ENCODE measurements around the gene GPR25.

GPR25 gene

DNA sequence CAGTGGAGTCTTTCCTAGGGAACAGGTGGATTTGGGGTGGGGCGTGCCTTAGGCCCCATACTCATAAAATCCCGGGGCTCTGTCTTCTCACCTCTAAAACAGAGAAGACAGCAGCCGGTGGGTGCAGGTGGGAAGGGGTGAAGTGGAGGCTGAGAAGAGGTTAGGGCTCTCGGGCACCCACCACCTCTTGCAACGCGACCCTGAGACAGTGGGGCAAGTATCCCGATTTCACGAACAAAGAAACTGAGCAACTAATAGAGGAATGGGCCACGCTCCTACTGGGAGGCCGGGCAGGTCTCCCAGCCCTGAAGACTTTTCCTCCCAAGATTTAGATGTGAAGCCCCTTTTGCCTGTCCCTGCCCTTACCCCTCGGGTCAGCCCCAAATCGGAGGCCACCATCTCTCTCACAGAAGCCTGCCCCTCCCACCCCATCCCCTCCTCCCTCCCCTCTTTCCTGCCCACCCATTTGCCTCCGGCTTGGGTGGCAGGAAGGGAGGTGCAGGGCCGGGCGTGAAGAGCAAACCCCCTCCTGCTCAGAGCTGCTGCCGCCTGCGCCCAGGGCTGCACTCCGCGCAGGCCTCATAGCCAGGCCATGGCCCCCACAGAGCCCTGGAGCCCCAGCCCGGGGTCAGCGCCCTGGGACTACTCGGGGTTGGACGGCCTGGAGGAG lies at the start of gene GPR25:
Gene GPR25, plus strand, starts transcription at position 536 of the 670 bp plus-strand sequence. Its CDS starts 57 bp downstream, at position 593.
- DNase-seq (ENCODE audit: low read depth in 2 of 2): no peak

- DNase-seq (ENCODE audit: low read depth in 2 of 2): no peak
Observed at GRCh38 chr1:200831091-200831490, 41.7 kb upstream of the GPR25 start.

DNA sequence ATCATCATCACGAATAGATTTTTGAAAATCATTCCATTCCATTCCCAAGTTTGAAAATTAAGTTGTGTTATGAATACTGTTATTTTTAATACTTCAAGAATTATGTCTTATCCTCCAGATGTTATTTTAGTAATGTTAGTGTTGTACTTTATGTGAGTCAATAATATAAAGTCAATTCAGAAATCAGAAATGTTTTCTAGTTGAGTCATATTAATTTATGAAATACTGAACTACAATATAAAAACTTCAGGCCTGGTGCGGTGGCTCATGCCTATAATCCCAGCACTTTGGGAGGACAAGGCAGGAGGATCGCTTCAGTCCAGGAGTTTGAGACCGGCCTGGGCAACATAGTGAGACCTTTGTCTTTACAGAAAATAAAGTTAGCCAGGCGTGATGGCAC lies 38.4 kb upstream of the GPR25 start:
- DNase-seq (ENCODE audit: low read depth in 2 of 2): no peak

DNA sequence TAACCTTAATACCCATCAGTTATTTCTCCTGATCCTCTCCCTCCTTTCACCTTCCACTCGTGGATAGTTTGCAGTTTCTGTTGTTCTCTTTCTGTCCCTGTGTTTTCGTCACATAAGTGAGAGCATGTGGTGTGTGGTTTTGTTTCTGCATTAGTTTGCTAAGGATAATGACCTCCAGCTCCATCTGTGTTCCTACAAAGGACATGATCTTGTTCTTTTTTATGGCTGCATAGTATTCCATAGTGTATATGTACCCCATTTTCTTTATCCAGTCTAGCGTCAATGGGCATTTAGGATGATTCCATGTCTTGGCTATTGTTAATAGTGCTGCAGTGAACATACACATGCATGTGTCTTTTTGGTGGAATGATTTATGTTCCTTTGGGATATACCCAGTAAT lies 36.6 kb upstream of the GPR25 start:
- no peak for DNase-seq (ENCODE audit: low read depth in 2 of 2)

DNA sequence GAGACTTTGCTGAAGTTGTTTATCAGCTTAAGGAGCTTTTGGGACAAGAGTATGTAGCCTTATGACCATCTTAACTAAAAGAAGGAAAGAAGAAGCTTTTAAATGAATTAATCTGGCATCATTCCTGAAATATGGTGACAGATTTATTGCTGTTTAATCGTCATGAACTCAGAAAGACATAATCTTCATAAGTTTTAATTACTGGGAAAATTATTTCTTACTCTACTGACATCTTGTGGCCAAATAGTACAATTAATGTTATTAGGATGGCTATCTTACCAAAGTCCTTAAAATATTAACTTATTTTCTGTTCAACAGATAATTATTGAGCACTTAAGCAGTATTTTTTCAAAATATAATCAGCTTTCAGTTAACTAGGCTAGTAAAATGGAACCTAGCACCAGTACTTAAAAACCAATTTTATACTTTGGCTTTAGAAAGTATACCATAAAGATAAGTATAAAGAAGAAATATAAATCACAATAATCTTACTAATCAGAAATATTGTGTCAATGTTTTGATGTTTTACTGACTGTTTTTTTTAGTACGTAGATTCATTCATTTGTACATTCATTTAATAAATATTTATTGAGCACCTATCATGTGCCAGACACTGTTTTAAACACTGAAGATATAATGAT lies 34.7 kb upstream of the GPR25 start:
- DNase-seq (ENCODE audit: low read depth in 2 of 2): peak; percentile 8 to 9

DNA sequence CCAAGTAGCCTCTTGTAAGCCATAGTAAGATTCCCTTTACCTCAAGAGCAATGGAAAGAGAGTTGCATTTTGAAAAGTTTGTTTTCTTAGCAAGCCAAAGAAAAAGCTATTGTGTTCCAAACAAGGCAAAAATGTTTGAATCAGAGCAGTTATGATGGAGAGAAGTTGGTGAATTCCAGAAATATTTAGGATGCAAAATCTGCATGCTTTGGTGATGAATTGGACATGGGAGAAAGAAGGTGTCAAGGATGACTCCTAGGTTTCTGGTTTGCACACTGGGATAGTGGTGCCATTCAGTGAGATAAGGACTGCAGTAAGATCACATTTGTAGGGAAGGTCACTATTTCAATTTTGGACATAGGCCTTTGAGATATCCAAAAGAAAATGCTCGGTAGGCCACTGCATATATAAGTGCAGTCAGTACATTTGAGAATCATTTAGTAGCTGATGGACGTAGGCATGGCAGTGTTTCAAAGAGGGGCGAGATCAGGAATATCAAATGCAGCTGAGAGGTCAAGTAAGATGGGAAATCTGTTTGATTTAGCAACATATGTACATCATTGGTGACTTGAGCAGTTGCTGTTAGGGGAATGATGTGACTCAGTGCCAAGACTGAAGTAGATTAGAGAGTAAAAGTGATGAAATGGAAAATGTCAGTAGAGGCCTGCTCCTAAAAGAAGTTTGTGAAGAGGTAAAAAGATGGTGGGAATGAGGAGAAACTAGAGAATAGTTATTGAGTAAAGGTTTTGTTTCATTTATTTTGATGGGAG lies 33.9 kb upstream of the GPR25 start:
- peak; percentile 33 to 38 for DNase-seq (ENCODE audit: low read depth in 2 of 2)

- DNase-seq (ENCODE audit: low read depth in 2 of 2): no peak
Observed at GRCh38 chr1:200845360-200845759, 27.4 kb upstream of the GPR25 start.

- DNase-seq (ENCODE audit: low read depth in 2 of 2): no peak
Observed at GRCh38 chr1:200846398-200846797, 26.4 kb upstream of the GPR25 start.

GRCh38 chr1:200849430-200849829 lies 23.4 kb upstream of the GPR25 start:
- DNase-seq (ENCODE audit: low read depth in 2 of 2): no peak

- DNase-seq (ENCODE audit: low read depth in 2 of 2): no peak
Observed at GRCh38 chr1:200850554-200850953, 22.2 kb upstream of the GPR25 start.

GRCh38 chr1:200856716-200857357 lies 15.9 kb upstream of the GPR25 start:
- peak in 1 of 2 experiments; percentile 56 for DNase-seq (ENCODE audit: low read depth in 2 of 2)

- no peak for DNase-seq (ENCODE audit: low read depth in 2 of 2)
Observed at GRCh38 chr1:200857804-200858203, 15.0 kb upstream of the GPR25 start.

DNA sequence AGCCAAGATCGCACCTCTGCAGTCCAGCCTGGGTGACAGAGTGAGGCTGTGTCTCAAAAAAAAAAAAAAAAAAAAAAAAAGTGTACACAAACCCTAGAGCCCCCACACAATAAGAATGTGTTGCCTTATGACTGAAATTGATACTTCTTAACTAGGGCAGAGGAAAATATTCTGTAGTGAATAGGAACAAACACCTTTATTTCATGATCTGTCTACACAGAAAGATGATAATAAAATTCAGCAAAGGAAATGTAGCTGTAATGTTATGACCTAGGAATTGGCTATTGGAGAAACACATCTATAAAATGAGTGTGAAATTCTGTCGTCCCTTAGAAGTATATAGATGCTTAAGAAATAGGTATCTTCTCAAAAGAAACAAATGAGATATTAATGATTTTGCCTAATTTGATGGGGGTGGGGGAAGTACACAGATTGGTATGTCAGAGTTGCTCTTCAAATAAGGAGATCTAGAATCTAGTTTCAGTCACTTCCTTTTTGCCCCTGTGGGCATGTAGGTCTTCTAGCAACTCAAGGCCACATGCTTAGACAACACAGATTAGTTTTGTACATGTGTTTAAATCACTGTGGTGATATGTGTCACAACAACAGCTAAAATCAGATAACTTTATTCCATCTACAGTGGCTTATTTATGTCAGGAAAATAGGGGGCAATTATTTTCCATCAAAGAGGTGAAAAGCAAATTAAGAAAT lies 10.7 kb upstream of the GPR25 start:
- no peak for DNase-seq (ENCODE audit: low read depth in 2 of 2)

- no peak for DNase-seq (ENCODE audit: low read depth in 2 of 2)
Observed at GRCh38 chr1:200862713-200863415, 9.9 kb upstream of the GPR25 start.

- no peak for DNase-seq (ENCODE audit: low read depth in 2 of 2)
Observed at GRCh38 chr1:200866116-200866515, 6.7 kb upstream of the GPR25 start.

DNA sequence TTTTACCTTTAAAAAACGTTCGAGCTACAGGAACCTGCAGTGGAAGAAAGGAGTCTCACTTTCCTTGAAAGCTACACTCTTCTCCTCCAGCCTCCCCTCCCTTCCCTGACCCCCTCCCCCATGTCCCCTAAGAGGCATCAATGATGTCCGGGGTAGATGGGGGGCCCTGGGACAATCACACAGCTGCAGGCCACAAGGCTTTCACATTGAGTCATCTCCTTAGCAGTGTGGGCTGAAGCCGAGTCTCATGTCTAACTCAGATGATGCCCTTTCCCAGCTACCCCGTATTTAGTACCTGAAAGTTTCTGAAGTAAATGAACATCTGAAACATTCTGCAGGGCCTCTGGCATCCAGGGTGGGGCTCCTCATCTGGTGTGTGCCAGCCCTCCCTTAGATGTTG lies 6.3 kb upstream of the GPR25 start:
- DNase-seq (ENCODE audit: low read depth in 2 of 2): no peak

DNA sequence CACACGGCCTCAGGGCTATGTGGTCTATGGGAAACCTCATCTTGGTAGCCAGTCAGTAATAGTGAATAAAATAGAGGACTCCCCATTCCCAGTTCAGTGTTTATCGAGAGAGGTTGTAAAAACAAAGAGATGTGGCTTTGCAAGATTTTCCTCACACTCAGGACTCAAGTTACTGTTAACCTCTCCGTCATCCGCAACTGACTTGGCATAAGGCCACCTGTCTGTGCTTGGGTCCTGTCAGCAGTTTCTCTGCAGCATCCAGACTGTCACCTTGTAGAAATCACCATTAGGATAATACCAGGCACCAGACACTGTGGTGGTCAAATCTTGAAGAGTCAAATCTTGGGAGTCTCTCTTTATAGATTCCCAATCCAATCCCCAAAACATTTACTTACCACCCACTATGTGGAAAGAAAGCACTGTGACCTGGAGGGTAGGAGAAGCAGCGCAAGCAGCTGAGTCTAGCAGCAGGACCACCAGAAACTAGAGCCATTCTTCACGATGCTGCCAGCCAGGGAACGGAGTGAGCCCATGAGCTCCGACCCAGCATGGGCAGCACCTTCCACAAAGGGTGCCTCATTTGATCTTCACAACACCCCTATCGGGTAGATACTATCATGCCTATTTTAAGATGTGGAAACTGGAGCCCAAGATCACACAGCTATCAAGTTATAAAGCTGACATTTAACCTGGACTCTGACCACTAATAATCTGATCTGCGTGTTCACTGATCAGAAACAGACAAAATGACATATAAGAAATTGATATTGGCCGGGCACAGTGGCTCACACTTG lies 5.6 kb upstream of the GPR25 start:
- no peak for DNase-seq (ENCODE audit: low read depth in 2 of 2)

- DNase-seq (ENCODE audit: low read depth in 2 of 2): no peak
Observed at GRCh38 chr1:200869376-200869752, 3.4 kb upstream of the GPR25 start.

GRCh38 chr1:200869753-200870391 lies 2.9 kb upstream of the GPR25 start:
- no peak for DNase-seq (ENCODE audit: low read depth in 2 of 2)
